Prostate gland (tissue), 2 donors: ENCODE measurements around the gene ACIN1.

ENCODE experiments used
- POLR2A ChIP-seq: fragments of 450-650 bp; IDR thresholded peaks from one replicate; pipeline ENCODE4 v1.6.1; 2016; ENCODE audit warnings: antibody characterized with exemption, mild to moderate bottlenecking
- TF ChIP-seq, protein P1 (sequence below), 4 experiments: fragments of 200-600 bp in 2 of 4; fragments of 450-650 bp in 2 of 4; sonication (generic) in 2 of 4; IDR thresholded peaks; 1 replicate in 3 of 4; 2 replicates in 1 of 4; pipeline ENCODE4 v1.5.1; 2016 to 2019; ENCODE audit warnings: antibody characterized with exemption in 4 of 4, mild to moderate bottlenecking in 2 of 4, moderate library complexity in 2 of 4

DNA sequence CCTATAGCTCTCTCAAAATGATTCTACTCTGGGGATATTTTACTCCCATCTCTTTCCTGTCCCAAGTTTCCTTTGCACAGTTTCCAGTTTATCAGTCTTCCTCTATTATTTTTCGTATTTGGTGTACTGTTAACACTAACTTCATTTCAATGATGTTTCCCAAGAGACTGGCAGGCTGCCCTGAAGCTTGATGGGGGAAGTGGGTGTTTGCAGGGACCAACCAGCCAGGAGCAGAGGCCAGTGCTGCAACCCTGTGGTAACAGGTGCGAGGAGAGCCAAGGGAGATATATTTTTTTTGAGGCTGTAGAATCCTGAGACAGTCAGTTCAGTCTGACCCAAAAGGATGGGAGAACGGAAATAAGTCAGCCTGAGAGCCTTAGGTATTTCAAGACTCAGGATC, 35.9 kb upstream of the ACIN1 start:
- TF ChIP-seq, protein P1, sequence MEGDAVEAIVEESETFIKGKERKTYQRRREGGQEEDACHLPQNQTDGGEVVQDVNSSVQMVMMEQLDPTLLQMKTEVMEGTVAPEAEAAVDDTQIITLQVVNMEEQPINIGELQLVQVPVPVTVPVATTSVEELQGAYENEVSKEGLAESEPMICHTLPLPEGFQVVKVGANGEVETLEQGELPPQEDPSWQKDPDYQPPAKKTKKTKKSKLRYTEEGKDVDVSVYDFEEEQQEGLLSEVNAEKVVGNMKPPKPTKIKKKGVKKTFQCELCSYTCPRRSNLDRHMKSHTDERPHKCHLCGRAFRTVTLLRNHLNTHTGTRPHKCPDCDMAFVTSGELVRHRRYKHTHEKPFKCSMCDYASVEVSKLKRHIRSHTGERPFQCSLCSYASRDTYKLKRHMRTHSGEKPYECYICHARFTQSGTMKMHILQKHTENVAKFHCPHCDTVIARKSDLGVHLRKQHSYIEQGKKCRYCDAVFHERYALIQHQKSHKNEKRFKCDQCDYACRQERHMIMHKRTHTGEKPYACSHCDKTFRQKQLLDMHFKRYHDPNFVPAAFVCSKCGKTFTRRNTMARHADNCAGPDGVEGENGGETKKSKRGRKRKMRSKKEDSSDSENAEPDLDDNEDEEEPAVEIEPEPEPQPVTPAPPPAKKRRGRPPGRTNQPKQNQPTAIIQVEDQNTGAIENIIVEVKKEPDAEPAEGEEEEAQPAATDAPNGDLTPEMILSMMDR (IDR thresholded peaks at IDR 0.05) = no peak
- no peak for TF ChIP-seq POLR2A
